IMR-90 (cell line): ENCODE data around the gene KCNK17. TPM values are rescaled to one million over a fixed set of nuclear protein-coding genes. Genes with fewer than 3 reads are reported as not detected.

Experiments
- ATAC-seq: fragments of 200-7000 bp; cut with Tn5 transposase; 2 replicates; pipeline ENCODE4 v1.9.1; 2020; ENCODE audit warnings: low read depth, mild to moderate bottlenecking, moderate library complexity
- BruUV-seq: library from RNA; stranded (reverse); fragments of 400-500 nt; replicated peaks from 2 replicates; lab custom pipeline; 2021; lab: Mats Ljungman, UMichigan
- CTCF ChIA-PET: fragments of 300-600 bp; formaldehyde crosslinking; extraction: SDS; loops from one replicate; lab custom pipeline; 2021; ENCODE audit warnings: antibody characterized with exemption; lab: Yijun Ruan, JAX
- POLR2A ChIA-PET: fragments of 300-600 bp; sonication (Branson Sonifier 250); formaldehyde crosslinking; loops from one replicate; lab custom pipeline; 2022; ENCODE audit warnings: antibody characterized with exemption; ENCODE audit not compliant: unreplicated experiment; lab: Charles Lee
- DNase-seq: peaks from one replicate; pipeline ENCODE4 v3.0.0; 2013
- H2AFZ ChIP-seq: replicated peaks from 2 replicates; pipeline ENCODE3; 2013; ENCODE audit warnings: low read length, mild to moderate bottlenecking; ENCODE audit not compliant: poor library complexity
- H2AK5ac ChIP-seq: 2 replicates; pipeline ENCODE4 v1.6.1; 2013; ENCODE audit warnings: low read depth, low read length, inconsistent platforms
- H2AK9ac ChIP-seq: replicated peaks from 2 replicates; pipeline ENCODE3; 2013; ENCODE audit warnings: mild to moderate bottlenecking, low read depth, low read length, moderate library complexity; ENCODE audit not compliant: poor library complexity
- H2BK120ac ChIP-seq: 2 replicates; pipeline ENCODE4 v1.6.1; 2013; ENCODE audit warnings: low read depth, low read length, inconsistent platforms
- H2BK15ac ChIP-seq: 3 replicates; pipeline ENCODE4 v1.6.1; 2013; ENCODE audit warnings: low read depth, low read length, inconsistent platforms
- H2BK20ac ChIP-seq: 2 replicates; pipeline ENCODE4 v1.6.1; 2013; ENCODE audit warnings: low read depth, mild to moderate bottlenecking, inconsistent platforms, low read length, moderate library complexity
- H2BK5ac ChIP-seq: 2 replicates; pipeline ENCODE4 v1.6.1; 2013; ENCODE audit warnings: mild to moderate bottlenecking, low read depth, low read length, inconsistent platforms; ENCODE audit not compliant: poor library complexity, severe bottlenecking
- H3K14ac ChIP-seq: replicated peaks from 2 replicates; pipeline ENCODE4 v1.6.1; 2013; ENCODE audit warnings: low read depth, low read length, inconsistent platforms
- H3K18ac ChIP-seq: 2 replicates; pipeline ENCODE4 v1.6.1; 2013; ENCODE audit warnings: low read depth, low read length, control low read depth
- H3K23ac ChIP-seq: 2 replicates; pipeline ENCODE4 v1.6.1; 2013; ENCODE audit warnings: low read depth, low read length, inconsistent platforms
- H3K27ac ChIP-seq: 2 replicates; pipeline ENCODE4 v1.5.1; 2013; ENCODE audit warnings: mild to moderate bottlenecking, control low read depth, low read length; ENCODE audit not compliant: insufficient read depth
- H3K27me3 ChIP-seq: 2 replicates; pipeline ENCODE4 v1.6.1; 2013; ENCODE audit warnings: low read length; ENCODE audit not compliant: control insufficient read depth, insufficient read depth
- H3K36me3 ChIP-seq: 2 replicates; pipeline ENCODE4 v1.6.1; 2013; ENCODE audit warnings: low read length, mixed read lengths; ENCODE audit not compliant: control insufficient read depth, insufficient read depth
- H3K4ac ChIP-seq: 2 replicates; pipeline ENCODE4 v1.6.1; 2013; ENCODE audit warnings: low read depth, low read length, inconsistent platforms
- H3K4me1 ChIP-seq: 2 replicates; pipeline ENCODE4 v1.6.1; 2013; ENCODE audit warnings: low read length, mixed read lengths; ENCODE audit not compliant: control insufficient read depth, insufficient read depth
- H3K4me2 ChIP-seq: 2 replicates; pipeline ENCODE4 v1.6.1; 2013; ENCODE audit warnings: low read depth, mild to moderate bottlenecking, control low read depth, low read length, moderate library complexity
- H3K4me3 ChIP-seq: 2 replicates; pipeline ENCODE4 v1.5.1; 2013; ENCODE audit warnings: low read depth, mild to moderate bottlenecking, control low read depth, low read length, moderate library complexity; ENCODE audit not compliant: insufficient read depth
- H3K56ac ChIP-seq: 2 replicates; pipeline ENCODE4 v1.6.1; 2013; ENCODE audit warnings: low read length, inconsistent platforms; ENCODE audit not compliant: insufficient read depth; ENCODE audit errors: extremely low read depth
- H3K79me1 ChIP-seq, 2 experiments: 2 replicates each; pipeline ENCODE4 v1.6.1; 2013; ENCODE audit warnings: low read length in 2 of 2, inconsistent platforms in 1 of 2, low read depth in 1 of 2
- H3K9ac ChIP-seq: 2 replicates; pipeline ENCODE4 v1.6.1; 2013; ENCODE audit warnings: low read depth, low read length, control low read depth
- H3K9me1 ChIP-seq: 2 replicates; pipeline ENCODE4 v1.6.1; 2013; ENCODE audit warnings: low read length, inconsistent platforms; ENCODE audit not compliant: insufficient read depth
- H3K9me3 ChIP-seq: 2 replicates; pipeline ENCODE4 v1.6.1; 2013; ENCODE audit warnings: low read length; ENCODE audit not compliant: control insufficient read depth, insufficient read depth
- H4K20me1 ChIP-seq: 2 replicates; pipeline ENCODE4 v1.6.1; 2013; ENCODE audit warnings: low read length, inconsistent platforms; ENCODE audit not compliant: insufficient read depth
- H4K5ac ChIP-seq: 2 replicates; pipeline ENCODE4 v1.6.1; 2013; ENCODE audit warnings: mild to moderate bottlenecking, low read depth, low read length, control low read depth
- H4K8ac ChIP-seq, 2 experiments: 2 replicates each; pipeline ENCODE4 v1.6.1; 2013; ENCODE audit warnings: low read depth in 2 of 2, low read length in 2 of 2, control low read depth in 1 of 2, inconsistent platforms in 1 of 2
- H4K91ac ChIP-seq: 2 replicates; pipeline ENCODE4 v1.6.1; 2013; ENCODE audit warnings: low read depth, low read length, inconsistent platforms; ENCODE audit not compliant: insufficient read depth
- BHLHE40 ChIP-seq: fragments of 150-350 bp; IDR thresholded peaks from 2 replicates; pipeline ENCODE4 v1.6.1; 2016; ENCODE audit warnings: mild to moderate bottlenecking, low read depth, low read length
- CEBPB ChIP-seq: IDR thresholded peaks from 2 replicates; pipeline ENCODE4 v1.6.1; 2012; ENCODE audit warnings: low read depth, low read length, improper control_type of control experiment
- FOS ChIP-seq: fragments of 150-350 bp; IDR thresholded peaks from 2 replicates; pipeline ENCODE4 v1.6.1; 2016; ENCODE audit warnings: low read depth, low read length
- MXI1 ChIP-seq: IDR thresholded peaks from 2 replicates; pipeline ENCODE4 v1.6.1; 2012; ENCODE audit warnings: low read depth, mild to moderate bottlenecking, low read length, moderate library complexity, borderline replicate concordance
- RAD21 ChIP-seq: IDR thresholded peaks from 2 replicates; pipeline ENCODE4 v1.6.1; 2012; ENCODE audit warnings: low read length, improper control_type of control experiment
- RCOR1 ChIP-seq: IDR thresholded peaks from 2 replicates; pipeline ENCODE4 v1.6.1; 2012; ENCODE audit warnings: mild to moderate bottlenecking, low read length, improper control_type of control experiment; ENCODE audit not compliant: insufficient replicate concordance
- WGBS, 2 experiments: methylation state at CpG; one replicate each; pipeline versions ENCODE4 v1.1.5 to v1.1.7; 2013; ENCODE audit warnings: missing lambda C conversion rate in 2 of 2; ENCODE audit not compliant: insufficient read length in 1 of 2; ENCODE audit errors: extremely low coverage in 2 of 2; 5-methylcytosine and 5-hydroxymethylcytosine counted together
- dilution Hi-C: fragments of 300-500 bp; cut with HindIII; formaldehyde crosslinking; loops from one replicate; pipeline ENCODE4 v1.14.3; 2018; ENCODE audit warnings: low sequenced_read_pairs; ENCODE audit not compliant: unreplicated experiment
- in situ Hi-C: fragments of 300-500 bp; cut with MboI; formaldehyde crosslinking; loops from 3 replicates; pipeline ENCODE4 v1.14.3; 2019; ENCODE audit warnings: low sequenced_read_pairs, inconsistent platforms, mixed read lengths
- intact Hi-C: fragments of 100-400 bp; cut with micrococcal nuclease; formaldehyde crosslinking; loops from 2 replicates; pipeline ENCODE4 v1.10.0; 2022
- polyA plus RNA-seq, 3 experiments: library from polyadenylated mRNA; depleted of rRNA; stranded (reverse); fragments of >200 nt; gene quantifications; 2 replicates each; pipeline ENCODE4 v1.2.3, GENCODE V29; 2012; ENCODE audit warnings: low replicate concordance in 1 of 3
- total RNA-seq: library from RNA; depleted of rRNA; stranded (reverse); fragments of >200 nt; gene quantifications from 2 replicates; pipeline ENCODE4 v1.2.3, GENCODE V29; 2012
- TF ChIP-seq, protein P1 (sequence below): fragments of 150-350 bp; IDR thresholded peaks from 2 replicates; pipeline ENCODE4 v1.6.1; 2017; ENCODE audit warnings: mild to moderate bottlenecking, antibody characterized with exemption, low read length, low read depth
- TF ChIP-seq, protein P2 (sequence below): fragments of 150-350 bp; IDR thresholded peaks from 2 replicates; pipeline ENCODE4 v1.6.1; 2016; ENCODE audit warnings: low read depth, mild to moderate bottlenecking, low read length, moderate library complexity, borderline replicate concordance
- TF ChIP-seq, protein P3 (sequence below): conservative IDR thresholded peaks from 2 replicates; pipeline ENCODE4 v1.5.1; 2012; ENCODE audit warnings: mild to moderate bottlenecking, low read depth, low read length, improper control_type of control experiment

Gene KCNK17
- total and polyA plus RNA-seq, 2 of the 4 experiments (the other 2 are of a cell fraction) = not detected

DNA sequence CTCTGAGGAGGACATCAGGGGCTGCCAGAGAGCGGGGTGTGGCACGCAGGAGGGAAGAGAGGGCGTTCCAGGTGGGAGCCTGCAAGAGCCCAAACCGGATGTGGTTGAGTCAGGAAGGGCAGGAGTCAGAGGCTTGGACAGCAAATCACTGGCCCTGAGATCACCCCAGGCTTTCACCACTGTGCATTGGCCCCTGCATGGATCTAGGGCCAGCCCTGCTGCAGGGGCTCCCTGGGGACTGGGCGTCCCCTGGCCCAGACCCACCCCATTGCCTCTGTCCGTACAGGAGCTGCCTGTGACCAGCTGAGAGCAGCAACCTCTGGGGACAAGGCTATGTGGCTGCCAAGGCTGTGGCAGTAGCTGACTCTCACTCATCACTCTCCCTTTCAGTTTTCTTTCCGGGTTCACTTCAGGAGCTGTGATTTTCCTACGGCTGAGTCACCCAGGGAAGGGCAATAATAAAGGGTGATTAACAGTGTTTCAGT lies 33.9 kb downstream of the KCNK17 start:
- ChIA-PET POLR2A (no interaction called here), CTCF (no interaction called here)
- H2BK15ac ChIP-seq = no peak overlapping the region
- H3K36me3 ChIP-seq = no peaks in the 10 kb centered on the region
- H3K4me3 ChIP-seq = no peak overlapping the region
- no peak overlapping the region for H2AK9ac ChIP-seq
- BruUV-seq = no TSS peak
- no peak overlapping the region for H4K8ac ChIP-seq
- no peak overlapping the region for H4K91ac ChIP-seq
- H3K79me1 ChIP-seq = no peaks in the 10 kb centered on the region
- dilution Hi-C loops = no loop called here
- H2BK5ac ChIP-seq = no peak overlapping the region
- H3K18ac ChIP-seq = no peak overlapping the region
- no peak overlapping the region for H3K27ac ChIP-seq
- no peak overlapping the region for H2AK5ac ChIP-seq
- H3K4me2 ChIP-seq = no peak overlapping the region
- no peaks in the 10 kb centered on the region for H4K20me1 ChIP-seq
- in situ Hi-C loops = no loop called here
- H3K23ac ChIP-seq = no peak overlapping the region
- H3K9me3 ChIP-seq = no peaks in the 10 kb centered on the region
- H2BK120ac ChIP-seq = no peak overlapping the region
- H2AFZ ChIP-seq = no peak overlapping the region
- ATAC-seq (no peak), DNase-seq (no peak)
- H3K4me1 ChIP-seq = no peaks in the 10 kb centered on the region
- intact Hi-C loops = no loop called here
- no peak overlapping the region for H3K4ac ChIP-seq
- TF ChIP-seq, protein P1, sequence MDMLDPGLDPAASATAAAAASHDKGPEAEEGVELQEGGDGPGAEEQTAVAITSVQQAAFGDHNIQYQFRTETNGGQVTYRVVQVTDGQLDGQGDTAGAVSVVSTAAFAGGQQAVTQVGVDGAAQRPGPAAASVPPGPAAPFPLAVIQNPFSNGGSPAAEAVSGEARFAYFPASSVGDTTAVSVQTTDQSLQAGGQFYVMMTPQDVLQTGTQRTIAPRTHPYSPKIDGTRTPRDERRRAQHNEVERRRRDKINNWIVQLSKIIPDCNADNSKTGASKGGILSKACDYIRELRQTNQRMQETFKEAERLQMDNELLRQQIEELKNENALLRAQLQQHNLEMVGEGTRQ = no peak
- TF ChIP-seq FOS = no peak
- TF ChIP-seq, protein P2, sequence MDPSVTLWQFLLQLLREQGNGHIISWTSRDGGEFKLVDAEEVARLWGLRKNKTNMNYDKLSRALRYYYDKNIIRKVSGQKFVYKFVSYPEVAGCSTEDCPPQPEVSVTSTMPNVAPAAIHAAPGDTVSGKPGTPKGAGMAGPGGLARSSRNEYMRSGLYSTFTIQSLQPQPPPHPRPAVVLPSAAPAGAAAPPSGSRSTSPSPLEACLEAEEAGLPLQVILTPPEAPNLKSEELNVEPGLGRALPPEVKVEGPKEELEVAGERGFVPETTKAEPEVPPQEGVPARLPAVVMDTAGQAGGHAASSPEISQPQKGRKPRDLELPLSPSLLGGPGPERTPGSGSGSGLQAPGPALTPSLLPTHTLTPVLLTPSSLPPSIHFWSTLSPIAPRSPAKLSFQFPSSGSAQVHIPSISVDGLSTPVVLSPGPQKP = no peak
- TF ChIP-seq CEBPB = no peak
- TF ChIP-seq, protein P3, sequence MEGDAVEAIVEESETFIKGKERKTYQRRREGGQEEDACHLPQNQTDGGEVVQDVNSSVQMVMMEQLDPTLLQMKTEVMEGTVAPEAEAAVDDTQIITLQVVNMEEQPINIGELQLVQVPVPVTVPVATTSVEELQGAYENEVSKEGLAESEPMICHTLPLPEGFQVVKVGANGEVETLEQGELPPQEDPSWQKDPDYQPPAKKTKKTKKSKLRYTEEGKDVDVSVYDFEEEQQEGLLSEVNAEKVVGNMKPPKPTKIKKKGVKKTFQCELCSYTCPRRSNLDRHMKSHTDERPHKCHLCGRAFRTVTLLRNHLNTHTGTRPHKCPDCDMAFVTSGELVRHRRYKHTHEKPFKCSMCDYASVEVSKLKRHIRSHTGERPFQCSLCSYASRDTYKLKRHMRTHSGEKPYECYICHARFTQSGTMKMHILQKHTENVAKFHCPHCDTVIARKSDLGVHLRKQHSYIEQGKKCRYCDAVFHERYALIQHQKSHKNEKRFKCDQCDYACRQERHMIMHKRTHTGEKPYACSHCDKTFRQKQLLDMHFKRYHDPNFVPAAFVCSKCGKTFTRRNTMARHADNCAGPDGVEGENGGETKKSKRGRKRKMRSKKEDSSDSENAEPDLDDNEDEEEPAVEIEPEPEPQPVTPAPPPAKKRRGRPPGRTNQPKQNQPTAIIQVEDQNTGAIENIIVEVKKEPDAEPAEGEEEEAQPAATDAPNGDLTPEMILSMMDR = no peak
- TF ChIP-seq BHLHE40 = no peak
- no peak for TF ChIP-seq MXI1
- no peak for TF ChIP-seq RAD21
- no peak for TF ChIP-seq RCOR1
- H3K14ac ChIP-seq = no peak overlapping the region
- no peak overlapping the region for H3K56ac ChIP-seq
- H4K5ac ChIP-seq = no peak overlapping the region
- H3K27me3 ChIP-seq = no peaks in the 10 kb centered on the region
- H3K9me1 ChIP-seq = no peaks in the 10 kb centered on the region
- WGBS, 2 experiments = 45% methylated on average over 4 of the region's 8 CpGs; no CpG with 5 or more reads in 1 of the 2 experiments
- H2BK20ac ChIP-seq = no peak overlapping the region
- H3K9ac ChIP-seq = no peak overlapping the region
